ENCODE measurements around the gene PAPSS2. TPM values are rescaled to one million over a fixed set of nuclear protein-coding genes. Genes with fewer than 3 reads are reported as not detected.
A peak's percentile ranks its signal among the peaks of the same experiment; 100 is the strongest.

Gene PAPSS2
- total RNA-seq, 1 donor from 2014 or later: 8.9 TPM

DNA sequence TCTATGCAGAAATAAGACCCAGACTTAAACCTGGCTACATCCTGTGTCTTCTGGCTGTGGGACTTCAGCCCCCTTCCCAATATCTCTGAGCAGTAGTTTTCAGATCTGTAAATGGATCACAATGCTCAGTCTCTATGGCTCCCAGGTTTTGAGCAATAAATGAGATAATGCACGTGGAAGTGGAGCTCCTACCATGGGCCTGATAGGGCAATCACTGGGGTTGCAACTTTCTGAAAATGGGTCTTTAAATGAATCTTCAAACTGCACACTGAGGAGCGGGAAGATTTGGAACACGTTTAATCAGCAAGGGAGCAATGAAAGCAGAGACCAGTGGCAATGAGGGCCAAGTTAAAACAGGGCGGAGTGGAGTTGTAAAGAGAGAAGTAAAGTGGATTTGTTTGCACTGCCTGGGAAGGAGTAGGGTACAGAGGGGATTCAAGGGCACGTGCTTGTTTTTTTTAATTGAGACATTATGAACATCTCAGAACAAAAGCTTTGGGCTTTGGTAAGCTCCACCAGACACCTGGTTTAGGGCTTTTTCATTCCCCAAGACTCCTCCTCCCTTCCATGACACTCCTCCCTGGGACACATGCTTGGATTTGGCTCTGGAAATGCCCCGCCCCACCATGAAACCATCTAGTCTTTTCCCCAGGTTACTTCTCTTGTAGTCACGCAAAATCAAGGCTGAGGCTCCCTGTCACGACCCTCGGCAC lies 42.7 kb downstream of the PAPSS2 start:
- H3K4me3 ChIP-seq (ENCODE audit: low read length in 3 of 3): no peak overlapping the region
- no peaks in the 10 kb centered on the region for H3K9me3 ChIP-seq (ENCODE audit: control insufficient read depth in 3 of 3, low read length in 3 of 3)
- no peaks in the 10 kb centered on the region for H3K27me3 ChIP-seq (ENCODE audit: control insufficient read depth in 3 of 3, insufficient read depth in 3 of 3, low read length in 3 of 3)
- H3K4me1 ChIP-seq (ENCODE audit: control insufficient read depth in 3 of 3, insufficient read depth in 3 of 3, low read length in 3 of 3): no peaks in the 10 kb centered on the region
- no peaks in the 10 kb centered on the region for H3K36me3 ChIP-seq (ENCODE audit: control insufficient read depth in 3 of 3, insufficient read depth in 3 of 3, low read length in 3 of 3)
- H3K27ac ChIP-seq (ENCODE audit: low read depth, low read length): no peak overlapping the region
- no peak overlapping the region for H3K9ac ChIP-seq (ENCODE audit: low read depth in 1 of 3, low read length in 3 of 3)

DNA sequence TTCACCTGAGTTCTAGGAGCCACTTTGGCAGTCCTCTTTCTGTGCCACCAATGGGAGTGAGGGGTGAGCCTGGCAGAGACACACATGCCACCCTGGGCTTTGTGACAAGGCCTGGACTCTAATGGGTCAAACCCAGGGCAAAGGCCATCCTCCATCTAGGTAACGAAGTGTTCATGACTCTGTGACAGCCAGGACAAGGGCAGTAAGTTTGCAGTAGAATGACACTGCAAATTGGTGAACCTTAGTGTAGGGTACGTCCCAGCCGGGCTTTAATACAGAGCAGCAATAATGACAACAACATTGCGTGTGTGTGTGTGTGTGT lies 43.3 kb downstream of the PAPSS2 start:
- H3K4me1 ChIP-seq (ENCODE audit: control insufficient read depth in 3 of 3, insufficient read depth in 3 of 3, low read length in 3 of 3): no peaks in the 10 kb centered on the region
- no peak overlapping the region for H3K9ac ChIP-seq (ENCODE audit: low read depth in 1 of 3, low read length in 3 of 3)
- H3K27me3 ChIP-seq (ENCODE audit: control insufficient read depth in 3 of 3, insufficient read depth in 3 of 3, low read length in 3 of 3): no peaks in the 10 kb centered on the region
- no peak overlapping the region for H3K4me3 ChIP-seq (ENCODE audit: low read length in 3 of 3)
- no peaks in the 10 kb centered on the region for H3K36me3 ChIP-seq (ENCODE audit: control insufficient read depth in 3 of 3, insufficient read depth in 3 of 3, low read length in 3 of 3)
- no peaks in the 10 kb centered on the region for H3K9me3 ChIP-seq (ENCODE audit: control insufficient read depth in 3 of 3, low read length in 3 of 3)
- H3K27ac ChIP-seq (ENCODE audit: low read depth, low read length): no peak overlapping the region

DNA sequence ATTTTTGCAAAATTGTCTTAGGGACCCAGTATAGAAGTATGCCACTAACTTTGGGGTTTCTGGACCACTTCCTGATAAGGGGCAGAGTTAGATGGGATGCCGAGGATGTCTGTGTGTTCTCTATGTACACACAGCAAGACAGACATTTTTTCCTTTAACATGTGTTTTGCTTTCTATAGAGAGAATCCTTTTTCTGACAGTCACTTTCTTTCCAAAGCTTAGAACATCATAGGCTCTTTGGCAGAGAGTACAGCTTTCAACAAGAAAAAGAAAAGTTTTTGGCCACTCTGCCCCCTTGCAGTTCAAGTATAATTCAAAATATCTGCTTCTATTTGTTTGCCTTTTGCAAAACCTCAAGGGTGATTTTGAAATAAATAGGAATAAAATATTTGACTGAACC lies 44.1 kb downstream of the PAPSS2 start:
- no peaks in the 10 kb centered on the region for H3K4me1 ChIP-seq (ENCODE audit: control insufficient read depth in 3 of 3, insufficient read depth in 3 of 3, low read length in 3 of 3)
- H3K9me3 ChIP-seq (ENCODE audit: control insufficient read depth in 3 of 3, low read length in 3 of 3): no peaks in the 10 kb centered on the region
- H3K9ac ChIP-seq (ENCODE audit: low read depth in 1 of 3, low read length in 3 of 3): no peak overlapping the region
- no peak overlapping the region for H3K27ac ChIP-seq (ENCODE audit: low read depth, low read length)
- H3K36me3 ChIP-seq (ENCODE audit: control insufficient read depth in 3 of 3, insufficient read depth in 3 of 3, low read length in 3 of 3): no peaks in the 10 kb centered on the region
- H3K27me3 ChIP-seq (ENCODE audit: control insufficient read depth in 3 of 3, insufficient read depth in 3 of 3, low read length in 3 of 3): no peaks in the 10 kb centered on the region
- no peak overlapping the region for H3K4me3 ChIP-seq (ENCODE audit: low read length in 3 of 3)

DNA sequence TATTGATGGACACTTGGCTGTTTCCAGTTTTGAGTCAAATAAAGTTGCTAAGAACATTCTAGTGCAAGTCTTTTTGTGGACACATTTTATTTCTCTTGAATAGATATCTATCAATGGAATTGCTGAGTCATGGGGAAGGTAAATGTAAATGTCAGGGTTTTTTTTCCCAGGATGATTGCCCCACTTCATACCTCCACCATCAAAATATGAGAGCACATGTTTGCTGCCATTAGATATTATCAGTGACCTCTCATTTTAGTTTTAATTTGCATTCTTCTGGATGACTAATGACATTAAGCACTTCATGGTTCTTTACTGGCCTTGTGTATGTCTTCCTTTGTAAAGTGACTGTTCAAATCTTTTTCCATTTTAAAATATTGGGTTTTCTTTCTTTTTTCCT lies 45.7 kb downstream of the PAPSS2 start:
- Histone ChIP-seq H3K36me3 (ENCODE audit: control insufficient read depth in 3 of 3, insufficient read depth in 3 of 3, low read length in 3 of 3) (no peaks in the 10 kb centered on the region), H3K4me1 (ENCODE audit: control insufficient read depth in 3 of 3, insufficient read depth in 3 of 3, low read length in 3 of 3) (no peaks in the 10 kb centered on the region)

DNA sequence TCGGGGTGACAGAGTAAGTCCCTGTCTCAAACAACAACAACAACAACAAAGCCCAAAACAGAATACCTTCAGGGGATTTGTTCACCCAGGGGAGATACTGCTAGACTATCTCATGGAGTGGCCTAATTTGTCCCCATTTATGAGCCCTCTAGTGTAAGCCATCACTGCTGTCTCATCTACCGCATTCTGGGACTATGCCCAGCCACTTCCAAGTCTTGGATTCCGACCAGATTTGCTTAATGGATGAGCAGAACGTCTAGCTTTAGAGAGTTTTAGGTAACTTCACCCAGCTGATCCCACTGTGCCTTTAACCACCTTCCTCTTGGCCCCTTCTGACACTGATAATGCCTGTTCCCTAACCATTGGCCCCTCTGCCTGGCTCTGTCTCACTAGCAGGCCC lies 47.1 kb downstream of the PAPSS2 start:
- Histone ChIP-seq H3K27ac (ENCODE audit: low read depth, low read length) (no peak overlapping the region), H3K27me3 (ENCODE audit: control insufficient read depth in 3 of 3, insufficient read depth in 3 of 3, low read length in 3 of 3) (no peaks in the 10 kb centered on the region), H3K9ac (ENCODE audit: low read depth in 1 of 3, low read length in 3 of 3) (no peak overlapping the region), H3K4me1 (ENCODE audit: control insufficient read depth in 3 of 3, insufficient read depth in 3 of 3, low read length in 3 of 3) (no peaks in the 10 kb centered on the region), H3K36me3 (ENCODE audit: control insufficient read depth in 3 of 3, insufficient read depth in 3 of 3, low read length in 3 of 3) (no peaks in the 10 kb centered on the region), H3K4me3 (ENCODE audit: low read length in 3 of 3) (no peak overlapping the region), H3K9me3 (ENCODE audit: control insufficient read depth in 3 of 3, low read length in 3 of 3) (no peaks in the 10 kb centered on the region)

More for the DNA sequence above, 45.7 kb downstream of the PAPSS2 start:
- Histone ChIP-seq H3K4me3 (ENCODE audit: low read length in 3 of 3) (no peak overlapping the region), H3K9me3 (ENCODE audit: control insufficient read depth in 3 of 3, low read length in 3 of 3) (no peaks in the 10 kb centered on the region), H3K27me3 (ENCODE audit: control insufficient read depth in 3 of 3, insufficient read depth in 3 of 3, low read length in 3 of 3) (no peaks in the 10 kb centered on the region), H3K9ac (ENCODE audit: low read depth in 1 of 3, low read length in 3 of 3) (no peak overlapping the region), H3K27ac (ENCODE audit: low read depth, low read length) (no peak overlapping the region)

DNA sequence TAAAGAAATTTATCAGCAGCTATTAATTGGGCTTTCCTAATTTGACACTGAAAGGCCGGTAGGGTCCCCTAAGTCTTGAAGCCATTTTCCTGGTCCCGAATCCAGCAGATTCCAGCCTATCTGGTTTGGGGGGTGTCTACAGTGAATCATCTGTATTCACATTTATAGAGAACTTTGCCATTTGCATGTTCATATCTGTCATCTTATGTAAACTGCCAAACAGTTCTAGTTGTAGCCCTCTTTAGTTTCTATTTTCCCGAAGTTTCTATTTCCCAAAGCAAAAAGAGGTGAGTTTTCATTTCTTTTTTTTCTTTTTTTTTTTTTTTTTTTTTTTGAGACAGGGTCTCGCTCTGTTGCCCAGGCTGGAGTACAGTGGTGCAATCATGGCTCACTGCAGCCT lies 47.6 kb downstream of the PAPSS2 start:
- H3K9ac ChIP-seq (ENCODE audit: low read depth in 1 of 3, low read length in 3 of 3): no peak overlapping the region
- H3K9me3 ChIP-seq (ENCODE audit: control insufficient read depth in 3 of 3, low read length in 3 of 3): no peaks in the 10 kb centered on the region
- H3K4me3 ChIP-seq (ENCODE audit: low read length in 3 of 3): no peak overlapping the region
- H3K27ac ChIP-seq (ENCODE audit: low read depth, low read length): no peak overlapping the region
- no peaks in the 10 kb centered on the region for H3K4me1 ChIP-seq (ENCODE audit: control insufficient read depth in 3 of 3, insufficient read depth in 3 of 3, low read length in 3 of 3)
- H3K27me3 ChIP-seq (ENCODE audit: control insufficient read depth in 3 of 3, insufficient read depth in 3 of 3, low read length in 3 of 3): no peaks in the 10 kb centered on the region
- no peaks in the 10 kb centered on the region for H3K36me3 ChIP-seq (ENCODE audit: control insufficient read depth in 3 of 3, insufficient read depth in 3 of 3, low read length in 3 of 3)

DNA sequence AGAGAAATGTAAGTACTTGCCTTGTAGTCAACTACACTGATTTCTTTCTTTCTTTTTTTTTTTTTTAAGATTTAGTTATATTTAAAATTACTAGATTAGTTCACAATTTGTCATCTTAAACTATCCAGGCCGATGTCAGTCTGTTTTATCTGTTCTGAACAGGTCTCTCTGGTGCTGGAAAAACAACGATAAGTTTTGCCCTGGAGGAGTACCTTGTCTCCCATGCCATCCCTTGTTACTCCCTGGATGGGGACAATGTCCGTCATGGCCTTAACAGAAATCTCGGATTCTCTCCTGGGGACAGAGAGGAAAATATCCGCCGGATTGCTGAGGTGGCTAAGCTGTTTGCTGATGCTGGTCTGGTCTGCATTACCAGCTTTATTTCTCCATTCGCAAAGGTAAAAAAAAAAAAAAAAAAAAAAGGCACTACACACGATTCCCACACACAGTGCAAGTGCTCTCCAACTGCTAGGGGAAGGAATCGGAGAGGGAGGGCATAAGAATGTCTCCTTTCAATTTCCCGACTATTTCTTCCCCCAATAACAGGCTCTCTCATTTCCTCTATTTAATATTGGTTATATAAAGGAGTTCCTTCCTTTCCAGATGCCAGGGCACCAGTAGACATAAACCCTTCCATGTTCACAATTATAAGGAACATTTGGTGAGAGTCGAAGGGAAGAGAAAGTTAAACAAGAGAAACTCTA lies 53.4 kb downstream of the PAPSS2 start:
- no peak overlapping the region for H3K4me3 ChIP-seq (ENCODE audit: low read length in 3 of 3)
- H3K36me3 ChIP-seq (ENCODE audit: control insufficient read depth in 3 of 3, insufficient read depth in 3 of 3, low read length in 3 of 3): peaks cover 0 to 2% (median 0%) of the 10 kb centered on the region in 3 donors
- peaks cover 0 to 3% (median 3%) of the 10 kb centered on the region in 3 donors for H3K4me1 ChIP-seq (ENCODE audit: control insufficient read depth in 3 of 3, insufficient read depth in 3 of 3, low read length in 3 of 3)
- no peaks in the 10 kb centered on the region for H3K27me3 ChIP-seq (ENCODE audit: control insufficient read depth in 3 of 3, insufficient read depth in 3 of 3, low read length in 3 of 3)
- H3K27ac ChIP-seq (ENCODE audit: low read depth, low read length): no peak overlapping the region
- H3K9ac ChIP-seq (ENCODE audit: low read depth in 1 of 3, low read length in 3 of 3): no peak overlapping the region
- no peaks in the 10 kb centered on the region for H3K9me3 ChIP-seq (ENCODE audit: control insufficient read depth in 3 of 3, low read length in 3 of 3)

DNA sequence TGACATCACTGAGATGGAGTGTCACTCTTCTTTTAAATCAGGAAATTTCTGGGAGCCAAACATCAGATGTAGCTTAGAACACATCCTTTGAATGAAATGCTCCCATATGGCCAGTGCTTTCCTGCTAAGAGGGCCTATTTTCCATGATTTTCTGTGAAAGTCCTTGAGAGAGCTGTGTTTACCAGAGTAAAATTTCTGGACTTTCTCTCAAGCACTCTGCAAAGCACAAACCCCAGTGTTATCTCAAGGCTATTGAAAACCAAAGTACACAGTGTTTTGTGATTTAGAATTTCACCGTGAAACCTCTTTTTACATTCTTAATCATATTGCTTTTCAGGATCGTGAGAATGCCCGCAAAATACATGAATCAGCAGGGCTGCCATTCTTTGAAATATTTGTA lies 54.0 kb downstream of the PAPSS2 start:
- Histone ChIP-seq H3K9me3 (ENCODE audit: control insufficient read depth in 3 of 3, low read length in 3 of 3) (no peaks in the 10 kb centered on the region), H3K27ac (ENCODE audit: low read depth, low read length) (no peak overlapping the region), H3K9ac (ENCODE audit: low read depth in 1 of 3, low read length in 3 of 3) (no peak overlapping the region), H3K4me3 (ENCODE audit: low read length in 3 of 3) (no peak overlapping the region), H3K27me3 (ENCODE audit: control insufficient read depth in 3 of 3, insufficient read depth in 3 of 3, low read length in 3 of 3) (no peaks in the 10 kb centered on the region), H3K36me3 (ENCODE audit: control insufficient read depth in 3 of 3, insufficient read depth in 3 of 3, low read length in 3 of 3) (peaks cover 0 to 2% (median 0%) of the 10 kb centered on the region in 3 donors), H3K4me1 (ENCODE audit: control insufficient read depth in 3 of 3, insufficient read depth in 3 of 3, low read length in 3 of 3) (peaks cover 0 to 3% (median 3%) of the 10 kb centered on the region in 3 donors)

DNA sequence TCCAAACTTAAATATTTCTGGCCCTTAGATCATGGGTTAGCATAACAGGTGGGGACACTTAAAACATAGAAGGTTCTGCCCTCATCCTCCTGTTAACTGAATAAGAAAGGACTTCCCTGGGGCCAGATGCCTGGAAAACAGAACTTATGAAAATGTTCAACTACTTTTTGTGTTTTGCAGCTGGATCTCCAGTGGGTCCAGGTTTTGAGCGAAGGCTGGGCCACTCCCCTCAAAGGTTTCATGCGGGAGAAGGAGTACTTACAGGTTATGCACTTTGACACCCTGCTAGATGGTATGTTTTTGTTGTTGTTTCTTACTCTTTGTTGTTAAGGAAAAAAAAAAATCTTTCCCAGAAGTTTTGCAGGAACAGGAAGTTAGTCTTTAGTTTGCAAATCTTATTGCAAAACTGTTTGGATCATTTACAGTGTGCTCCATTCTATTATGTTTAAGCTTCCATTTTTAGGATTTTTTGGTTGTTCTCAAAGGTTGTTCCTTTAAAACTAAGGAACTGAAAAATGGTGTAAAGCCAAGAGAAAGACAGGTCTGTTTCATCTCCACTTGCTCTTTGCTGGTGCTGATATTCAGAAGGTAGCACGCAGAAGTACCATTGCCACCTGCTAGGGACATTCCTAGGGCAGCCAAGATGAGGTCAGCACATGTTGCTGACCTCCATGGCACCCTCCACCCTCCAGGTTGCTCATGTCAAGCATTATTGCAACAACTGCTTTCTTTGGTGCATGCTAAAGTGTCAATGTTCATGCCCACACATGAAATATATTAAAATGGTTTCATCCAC lies 56.1 kb downstream of the PAPSS2 start:
- no peaks in the 10 kb centered on the region for H3K27me3 ChIP-seq (ENCODE audit: control insufficient read depth in 3 of 3, insufficient read depth in 3 of 3, low read length in 3 of 3)
- no peak overlapping the region for H3K4me3 ChIP-seq (ENCODE audit: low read length in 3 of 3)
- peak overlapping the region; percentile 25 for H3K27ac ChIP-seq (ENCODE audit: low read depth, low read length)
- H3K36me3 ChIP-seq (ENCODE audit: control insufficient read depth in 3 of 3, insufficient read depth in 3 of 3, low read length in 3 of 3): peaks cover 0 to 2% (median 0%) of the 10 kb centered on the region in 3 donors
- H3K9ac ChIP-seq (ENCODE audit: low read depth in 1 of 3, low read length in 3 of 3): no peak overlapping the region
- no peaks in the 10 kb centered on the region for H3K9me3 ChIP-seq (ENCODE audit: control insufficient read depth in 3 of 3, low read length in 3 of 3)
- peaks cover 0 to 3% (median 3%) of the 10 kb centered on the region in 3 donors for H3K4me1 ChIP-seq (ENCODE audit: control insufficient read depth in 3 of 3, insufficient read depth in 3 of 3, low read length in 3 of 3)

DNA sequence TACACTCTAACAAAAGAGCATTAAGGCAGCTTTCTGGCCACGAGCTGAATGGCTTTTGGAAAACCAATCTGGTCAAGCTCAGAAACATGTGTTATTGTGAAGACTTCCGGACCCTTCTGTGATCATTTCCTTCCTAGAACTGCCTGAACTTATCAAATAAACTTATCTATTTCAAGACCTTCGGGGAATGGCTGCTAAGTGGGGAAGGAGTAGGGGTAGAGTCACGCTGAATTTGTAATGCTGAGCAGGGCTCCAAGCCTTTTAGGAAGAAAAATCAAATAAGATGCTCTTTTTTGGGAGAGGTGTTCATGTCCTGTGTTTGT lies 56.6 kb downstream of the PAPSS2 start:
- Histone ChIP-seq H3K27ac (ENCODE audit: low read depth, low read length) (peak overlapping the region; percentile 36), H3K9me3 (ENCODE audit: control insufficient read depth in 3 of 3, low read length in 3 of 3) (no peaks in the 10 kb centered on the region), H3K36me3 (ENCODE audit: control insufficient read depth in 3 of 3, insufficient read depth in 3 of 3, low read length in 3 of 3) (peaks cover 0 to 2% (median 0%) of the 10 kb centered on the region in 3 donors), H3K4me1 (ENCODE audit: control insufficient read depth in 3 of 3, insufficient read depth in 3 of 3, low read length in 3 of 3) (peaks cover 0 to 3% (median 3%) of the 10 kb centered on the region in 3 donors), H3K4me3 (ENCODE audit: low read length in 3 of 3) (no peak overlapping the region), H3K9ac (ENCODE audit: low read depth in 1 of 3, low read length in 3 of 3) (no peak overlapping the region), H3K27me3 (ENCODE audit: control insufficient read depth in 3 of 3, insufficient read depth in 3 of 3, low read length in 3 of 3) (no peaks in the 10 kb centered on the region)

Data from skeletal muscle tissue (tissue), 4 donors.